Erythroblast (primary cell): ENCODE results near the gene USP9Y.

Experiments used
- GATA1 ChIP-seq: IDR thresholded peaks from 2 replicates; pipeline ENCODE4 v1.6.1; 2011; ENCODE audit warnings: low read depth, mild to moderate bottlenecking, control low read depth, low read length, moderate library complexity
- POLR2A ChIP-seq: IDR thresholded peaks from 2 replicates; pipeline ENCODE4 v1.6.1; 2011; ENCODE audit warnings: mild to moderate bottlenecking, low read length

DNA sequence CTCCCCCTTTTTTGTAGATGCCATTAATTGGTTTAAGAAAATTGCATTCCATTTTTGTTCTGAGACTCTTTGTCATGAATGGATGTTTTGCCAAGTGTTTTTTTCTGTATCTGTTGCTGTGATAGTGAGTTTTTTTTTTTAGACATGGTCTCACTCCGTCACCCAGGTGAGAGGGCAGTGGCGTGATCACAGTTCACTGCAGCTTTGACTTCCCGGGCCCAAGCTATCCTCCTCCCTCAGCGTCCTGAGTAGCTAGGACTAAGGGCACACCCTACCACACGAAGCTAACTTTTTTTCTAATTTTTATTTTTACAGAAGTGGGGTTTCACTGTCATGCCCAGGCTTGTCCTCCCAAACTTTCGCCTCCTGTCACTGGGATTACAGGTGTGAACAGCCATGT, 51.8 kb downstream of the USP9Y start:
- TF ChIP-seq POLR2A: no peak
- no peak for TF ChIP-seq GATA1
